Activated CD4-positive, alpha-beta T cell treated with anti-CD3 and anti-CD28 coated beads for 1 hour (primary cell): ENCODE data around the gene ATRNL1.

ENCODE experiments used
- DNase-seq: peaks from one replicate; pipeline ENCODE4 v3.0.0-alpha.2; 2020

The ATRNL1 gene

GRCh38 chr10:115957786-115958442 is 864.7 kb downstream of the ATRNL1 start:
- DNase-seq = no peak

GRCh38 chr10:115963848-115964247 is 870.7 kb downstream of the ATRNL1 start:
- DNase-seq = no peak

- DNase-seq = no peak
Observed at GRCh38 chr10:115964827-115965226, 871.7 kb downstream of the ATRNL1 start.

- no peak for DNase-seq
Observed at GRCh38 chr10:115965376-115965775, 872.2 kb downstream of the ATRNL1 start.

DNA sequence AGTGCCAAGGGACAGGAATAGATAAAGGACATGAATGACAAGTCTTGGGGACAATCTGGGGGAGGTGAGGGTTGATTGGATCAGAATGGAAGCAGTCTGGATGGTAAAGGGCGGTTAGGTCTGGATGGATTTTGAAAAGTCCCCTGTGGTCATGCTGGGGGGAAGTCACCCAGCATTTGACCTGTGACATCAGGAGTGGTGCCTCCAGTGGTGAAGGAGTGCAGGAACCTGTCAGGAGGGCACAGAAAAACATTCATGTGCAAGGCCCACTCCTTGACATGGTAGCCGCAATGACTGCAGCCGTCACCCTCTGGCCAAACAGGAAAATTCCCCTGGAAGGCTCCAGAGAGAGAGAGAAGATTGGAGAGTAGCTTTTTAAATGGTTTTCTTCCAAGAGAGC is 875.1 kb downstream of the ATRNL1 start:
- DNase-seq = no peak

DNA sequence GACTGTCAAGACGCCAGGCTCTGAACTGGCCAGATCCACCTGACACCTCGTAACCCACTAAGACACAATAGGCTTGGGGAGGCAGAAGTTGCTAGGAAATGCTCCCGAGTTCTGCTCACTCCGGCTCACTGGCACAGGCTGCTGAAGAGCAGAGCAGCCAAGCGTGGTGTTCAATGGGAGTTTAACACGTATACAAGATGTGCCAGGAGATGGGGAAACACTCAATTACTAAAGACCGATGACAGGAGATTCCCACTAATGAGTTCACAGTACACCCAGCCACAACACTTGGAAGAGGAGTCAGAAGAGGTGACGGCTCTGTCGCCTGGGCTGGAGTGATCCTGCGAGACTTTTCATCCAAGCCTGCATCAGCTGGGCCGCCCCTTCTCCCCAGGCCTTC is 876.4 kb downstream of the ATRNL1 start:
- no peak for DNase-seq

- no peak for DNase-seq
Observed at GRCh38 chr10:115971921-115972320, 878.8 kb downstream of the ATRNL1 start.

GRCh38 chr10:115972426-115972825 is 879.3 kb downstream of the ATRNL1 start:
- no peak for DNase-seq

DNA sequence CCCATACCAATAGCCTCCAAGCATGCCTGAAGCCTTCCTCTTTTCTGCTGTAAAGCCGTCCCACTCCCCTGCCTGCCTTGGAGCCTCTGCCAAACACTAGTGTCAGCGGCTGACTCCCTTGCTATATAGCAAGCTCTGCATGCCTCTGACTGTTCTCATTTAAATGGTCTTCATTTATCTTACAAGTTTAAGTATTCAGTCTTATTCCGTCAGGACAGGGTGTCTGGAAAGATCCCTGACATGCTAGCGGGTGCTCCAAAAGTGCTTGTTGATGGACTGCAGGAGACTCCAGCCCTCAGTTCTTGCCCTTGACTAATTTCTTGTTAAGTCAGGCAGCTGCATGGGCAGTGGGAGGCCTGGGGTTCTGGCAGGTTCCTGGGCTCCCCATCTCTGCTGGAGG is 881.2 kb downstream of the ATRNL1 start:
- DNase-seq = no peak

DNA sequence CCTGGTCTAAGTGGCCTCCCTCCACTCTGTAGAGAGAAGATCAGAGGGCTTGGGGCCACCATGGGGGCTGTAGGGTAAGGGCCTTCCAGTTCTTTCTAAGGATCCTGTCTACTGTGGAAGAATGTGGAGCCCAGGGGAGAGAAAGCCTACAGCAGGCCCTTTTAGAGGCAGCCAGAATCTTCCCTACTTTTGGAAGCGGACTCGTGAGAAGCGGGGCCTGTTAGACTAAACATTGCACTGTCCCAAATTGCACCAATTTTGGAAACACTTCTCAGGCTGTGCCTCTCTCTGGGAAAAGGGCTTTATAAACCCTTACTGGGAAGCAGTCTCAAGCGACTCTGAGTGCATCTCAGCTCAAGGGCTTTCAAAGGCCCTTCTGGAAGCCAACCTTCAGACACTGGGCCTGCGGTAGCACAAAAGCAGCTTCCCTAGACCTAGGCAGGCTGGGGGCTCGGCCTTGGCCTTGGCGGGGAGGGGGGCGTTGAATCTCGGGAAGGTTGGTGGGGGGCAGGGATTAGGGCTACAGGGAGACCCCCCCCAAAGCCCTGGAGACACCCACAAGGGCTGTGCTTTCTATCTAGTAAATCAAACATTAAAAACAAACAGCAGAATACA is 881.8 kb downstream of the ATRNL1 start:
- no peak for DNase-seq

GRCh38 chr10:115975506-115975905 is 882.3 kb downstream of the ATRNL1 start:
- DNase-seq = no peak

DNA sequence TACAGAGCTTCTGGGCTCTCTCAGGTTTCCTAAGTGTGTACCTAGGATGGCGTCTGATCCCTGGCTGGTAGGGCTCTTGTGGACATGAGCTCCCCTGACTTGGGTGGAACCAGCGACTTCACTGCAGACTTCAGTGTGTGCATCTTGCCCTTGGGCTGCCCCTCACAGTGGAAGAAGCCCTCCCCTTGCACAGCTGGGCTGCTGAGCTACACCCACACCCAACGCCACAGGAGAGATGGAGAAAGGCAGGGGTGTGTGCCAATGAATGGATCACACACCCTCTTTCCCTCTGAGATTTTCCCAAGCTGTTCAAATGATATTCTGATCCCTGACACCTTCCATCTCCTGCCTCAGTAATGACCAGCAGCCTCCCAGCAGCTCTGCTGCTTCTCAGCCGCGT is 883.2 kb downstream of the ATRNL1 start:
- DNase-seq = no peak

DNA sequence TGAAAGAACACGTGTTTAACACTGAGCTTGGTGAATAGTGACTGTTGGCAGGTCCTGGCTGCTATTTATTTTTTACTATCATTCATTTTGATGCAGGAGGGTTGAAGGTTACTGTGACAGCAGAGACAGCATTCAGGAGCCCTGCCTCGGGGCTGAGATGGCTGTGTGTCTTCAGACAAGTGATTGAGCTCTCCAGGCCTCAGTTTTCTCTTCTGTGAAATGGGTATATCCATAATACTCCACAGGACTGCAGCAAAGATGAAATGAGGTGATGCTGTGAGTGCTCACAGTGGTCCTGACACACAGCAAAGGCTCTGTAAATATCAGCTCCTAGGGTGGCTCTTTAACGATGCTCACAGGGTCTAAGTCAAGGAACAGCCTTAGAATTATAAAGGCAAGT is 884.7 kb downstream of the ATRNL1 start:
- no peak for DNase-seq

- no peak for DNase-seq
Observed at GRCh38 chr10:115979576-115979975, 886.4 kb downstream of the ATRNL1 start.

DNA sequence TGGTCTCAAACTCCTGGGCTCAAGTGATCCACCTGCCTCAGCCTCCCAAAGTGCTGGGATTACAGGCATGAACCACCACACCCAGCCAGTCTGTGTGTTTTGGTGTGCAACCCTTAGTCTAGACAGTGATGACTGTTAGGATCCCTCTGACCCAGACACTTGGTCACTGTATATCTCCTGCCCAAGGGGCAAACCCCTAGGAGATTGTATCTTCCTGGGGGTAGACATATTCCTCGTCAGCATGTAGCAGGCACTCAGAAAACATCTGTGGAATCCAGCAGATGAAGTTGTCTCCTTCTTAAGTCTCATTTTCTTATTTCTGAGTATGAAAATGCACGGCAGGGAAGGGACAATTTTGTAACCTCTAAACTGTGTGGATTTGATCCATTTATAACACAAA is 887.3 kb downstream of the ATRNL1 start:
- no peak for DNase-seq

- no peak for DNase-seq
Observed at GRCh38 chr10:115981081-115981480, 887.9 kb downstream of the ATRNL1 start.

GRCh38 chr10:115982076-115982475 is 888.9 kb downstream of the ATRNL1 start:
- no peak for DNase-seq

- no peak for DNase-seq
Observed at GRCh38 chr10:115982526-115982925, 889.4 kb downstream of the ATRNL1 start.

GRCh38 chr10:115985786-115986185 is 892.6 kb downstream of the ATRNL1 start:
- no peak for DNase-seq

GRCh38 chr10:115988380-115988779 is 895.2 kb downstream of the ATRNL1 start:
- DNase-seq = no peak

GRCh38 chr10:115989621-115990020 is 896.5 kb downstream of the ATRNL1 start:
- DNase-seq = no peak

DNA sequence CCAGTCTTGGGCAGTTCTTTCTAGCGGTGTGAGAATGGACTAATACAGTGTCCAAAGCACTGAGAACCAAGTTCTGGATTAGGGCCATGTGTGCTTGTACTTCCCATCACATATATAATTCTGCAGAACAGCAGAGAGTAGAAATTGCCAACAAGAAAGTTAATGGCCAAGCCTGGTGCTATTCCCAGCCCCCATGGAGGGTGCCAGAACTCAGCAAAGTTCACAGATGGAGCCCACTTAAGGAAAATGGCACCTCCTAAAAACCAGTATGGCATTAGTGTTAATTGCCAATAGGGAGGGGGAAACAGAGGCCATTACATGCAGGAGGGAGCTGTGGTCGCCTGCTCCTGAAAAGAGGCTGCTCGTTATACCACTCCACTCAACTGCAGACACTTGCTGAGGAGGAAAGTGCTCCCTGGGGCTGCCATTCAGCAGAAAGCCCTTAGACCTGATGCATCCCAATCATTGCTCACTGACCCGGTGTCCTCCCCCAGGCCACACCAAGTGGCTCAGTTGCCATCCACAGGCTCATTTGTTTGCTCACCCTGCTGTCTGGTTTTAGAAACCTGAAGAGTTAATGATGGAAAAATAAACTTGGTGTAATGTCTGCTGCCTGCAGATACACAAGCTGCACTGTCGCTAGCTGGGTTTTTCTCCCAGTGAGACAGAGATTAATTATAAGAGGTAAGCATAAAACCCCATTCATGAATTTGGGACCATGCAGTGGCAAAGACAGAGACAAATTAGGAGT is 899.2 kb downstream of the ATRNL1 start:
- DNase-seq = no peak

GRCh38 chr10:115996031-115996430 is 902.9 kb downstream of the ATRNL1 start:
- DNase-seq = no peak

- no peak for DNase-seq
Observed at GRCh38 chr10:115998301-115998700, 905.1 kb downstream of the ATRNL1 start.
